ENCODE results near the gene CMAS.
"Not testable (repeated sequence)": the region's sequence is repeated elsewhere in the genome, so short reads cannot be mapped to it uniquely, and the experiment has no call there.

The CMAS gene

GRCh38 chr12:22046090-22046967 lies at the start of gene CMAS:
CMAS (plus strand) TSS chr12:22046218; CDS start chr12:22046304, 86 bp downstream.
- peak in 54 of 56 donors; percentile 32 to 87 (median 73) for DNase-seq

GRCh38 chr12:21998295-21998694 lies 47.7 kb upstream of the CMAS start:
- DNase-seq = no peak

GRCh38 chr12:21998782-21999181 lies 47.2 kb upstream of the CMAS start:
- DNase-seq = no peak

GRCh38 chr12:22002430-22002829 lies 43.6 kb upstream of the CMAS start:
- DNase-seq = no peak

GRCh38 chr12:22007794-22008193 lies 38.2 kb upstream of the CMAS start:
- DNase-seq = not testable (repeated sequence)

GRCh38 chr12:22008196-22008595 lies 37.8 kb upstream of the CMAS start:
- DNase-seq = no peak

GRCh38 chr12:22014041-22014782 lies 31.8 kb upstream of the CMAS start:
- DNase-seq = no peak

GRCh38 chr12:22014783-22015144 lies 31.3 kb upstream of the CMAS start:
- DNase-seq = no peak

GRCh38 chr12:22016982-22017381 lies 29.0 kb upstream of the CMAS start:
- no peak for DNase-seq

- DNase-seq = no peak
Observed at GRCh38 chr12:22018860-22019259, 27.2 kb upstream of the CMAS start.

GRCh38 chr12:22023489-22023888 lies 22.5 kb upstream of the CMAS start:
- not testable (repeated sequence) for DNase-seq

- no peak for DNase-seq
Observed at GRCh38 chr12:22029491-22029890, 16.5 kb upstream of the CMAS start.

GRCh38 chr12:22029991-22030390 lies 16.0 kb upstream of the CMAS start:
- DNase-seq = no peak

GRCh38 chr12:22032732-22033131 lies 13.3 kb upstream of the CMAS start:
- DNase-seq = no peak

GRCh38 chr12:22034709-22035506 lies 11.1 kb upstream of the CMAS start:
- DNase-seq = no peak

GRCh38 chr12:22037947-22038346 lies 8.1 kb upstream of the CMAS start:
- DNase-seq = no peak

GRCh38 chr12:22038734-22039133 lies 7.3 kb upstream of the CMAS start:
- DNase-seq = no peak

- peak in 1 of 56 donors; percentile 4 for DNase-seq
Observed at GRCh38 chr12:22039361-22039760, 6.7 kb upstream of the CMAS start.

- DNase-seq = no peak
Observed at GRCh38 chr12:22042976-22043669, 2.9 kb upstream of the CMAS start.

- DNase-seq = no peak
Observed at GRCh38 chr12:22043943-22044342, 2.1 kb upstream of the CMAS start.

GRCh38 chr12:22044391-22044790 lies 1.6 kb upstream of the CMAS start:
- no peak for DNase-seq
